GM12874 (cell line): ENCODE results near the gene LUC7L3.

Source experiments
- TF ChIP-seq, protein P1 (sequence below): IDR thresholded peaks from 2 replicates; pipeline ENCODE4 v1.5.1; 2011; ENCODE audit warnings: low read depth, mild to moderate bottlenecking, control low read depth, low read length, moderate library complexity; ENCODE audit not compliant: insufficient read depth

LUC7L3 gene

DNA sequence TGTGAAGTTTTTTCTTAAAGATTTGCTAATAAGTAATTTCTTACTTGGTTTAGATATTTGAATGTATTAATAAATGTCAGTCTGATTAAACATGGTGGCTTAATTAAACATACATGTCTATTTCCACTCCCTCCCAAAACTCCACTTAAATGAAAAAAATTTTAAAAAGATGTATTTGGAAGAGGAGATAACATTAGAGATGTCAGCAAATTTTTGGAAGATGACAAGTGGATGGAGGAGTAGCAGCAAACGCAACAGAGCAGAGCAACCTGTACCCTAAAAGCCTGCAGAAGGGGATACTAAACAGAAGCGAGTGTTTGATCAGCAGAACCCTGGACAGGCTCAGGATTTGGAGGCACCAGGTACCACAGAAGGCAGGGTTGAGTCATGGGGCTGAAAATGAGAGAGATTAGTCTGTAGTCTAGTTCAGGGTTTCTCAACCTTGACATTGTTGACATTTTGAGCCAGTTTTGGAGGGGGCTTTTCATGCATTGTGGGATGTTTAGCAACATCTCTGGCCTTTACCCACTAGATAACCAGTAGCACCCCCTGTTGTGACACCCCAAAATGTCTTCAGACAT lies 17.8 kb downstream of the LUC7L3 start:
- TF ChIP-seq, protein P1, sequence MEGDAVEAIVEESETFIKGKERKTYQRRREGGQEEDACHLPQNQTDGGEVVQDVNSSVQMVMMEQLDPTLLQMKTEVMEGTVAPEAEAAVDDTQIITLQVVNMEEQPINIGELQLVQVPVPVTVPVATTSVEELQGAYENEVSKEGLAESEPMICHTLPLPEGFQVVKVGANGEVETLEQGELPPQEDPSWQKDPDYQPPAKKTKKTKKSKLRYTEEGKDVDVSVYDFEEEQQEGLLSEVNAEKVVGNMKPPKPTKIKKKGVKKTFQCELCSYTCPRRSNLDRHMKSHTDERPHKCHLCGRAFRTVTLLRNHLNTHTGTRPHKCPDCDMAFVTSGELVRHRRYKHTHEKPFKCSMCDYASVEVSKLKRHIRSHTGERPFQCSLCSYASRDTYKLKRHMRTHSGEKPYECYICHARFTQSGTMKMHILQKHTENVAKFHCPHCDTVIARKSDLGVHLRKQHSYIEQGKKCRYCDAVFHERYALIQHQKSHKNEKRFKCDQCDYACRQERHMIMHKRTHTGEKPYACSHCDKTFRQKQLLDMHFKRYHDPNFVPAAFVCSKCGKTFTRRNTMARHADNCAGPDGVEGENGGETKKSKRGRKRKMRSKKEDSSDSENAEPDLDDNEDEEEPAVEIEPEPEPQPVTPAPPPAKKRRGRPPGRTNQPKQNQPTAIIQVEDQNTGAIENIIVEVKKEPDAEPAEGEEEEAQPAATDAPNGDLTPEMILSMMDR = no peak

DNA sequence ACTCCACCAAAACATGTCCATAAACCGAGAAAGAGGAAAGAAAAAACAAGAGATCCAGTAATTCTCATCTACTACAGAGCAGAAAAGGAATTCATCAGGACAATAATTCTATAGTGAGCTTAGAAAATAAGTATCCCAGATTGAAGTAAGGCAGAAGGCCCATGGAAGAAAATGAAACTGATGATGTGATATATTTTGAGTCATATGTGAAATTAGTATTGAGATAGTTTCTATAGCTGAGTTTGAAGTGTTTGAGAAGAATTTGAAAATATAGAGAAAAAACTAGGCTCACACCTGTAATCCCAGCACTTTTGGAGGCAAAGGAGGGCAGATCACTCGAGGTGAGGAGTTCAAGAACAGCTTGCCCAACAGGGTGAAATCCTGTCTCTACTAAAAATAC lies 19.7 kb downstream of the LUC7L3 start:
- TF ChIP-seq, protein P1 = no peak

DNA sequence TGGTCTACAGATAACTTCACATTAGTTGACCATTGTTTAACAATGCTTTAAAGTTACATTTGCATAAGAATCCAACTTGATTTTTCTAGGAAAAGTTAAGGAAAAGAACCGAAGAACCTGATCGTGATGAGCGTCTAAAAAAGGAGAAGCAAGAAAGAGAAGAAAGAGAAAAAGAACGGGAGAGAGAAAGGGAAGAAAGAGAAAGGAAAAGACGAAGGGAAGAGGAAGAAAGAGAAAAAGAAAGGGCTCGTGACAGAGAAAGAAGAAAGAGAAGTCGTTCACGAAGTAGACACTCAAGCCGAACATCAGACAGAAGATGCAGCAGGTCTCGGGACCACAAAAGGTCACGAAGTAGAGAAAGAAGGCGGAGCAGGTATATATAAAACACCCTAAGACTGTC lies 26.2 kb downstream of the LUC7L3 start:
- TF ChIP-seq, protein P1 = no peak

DNA sequence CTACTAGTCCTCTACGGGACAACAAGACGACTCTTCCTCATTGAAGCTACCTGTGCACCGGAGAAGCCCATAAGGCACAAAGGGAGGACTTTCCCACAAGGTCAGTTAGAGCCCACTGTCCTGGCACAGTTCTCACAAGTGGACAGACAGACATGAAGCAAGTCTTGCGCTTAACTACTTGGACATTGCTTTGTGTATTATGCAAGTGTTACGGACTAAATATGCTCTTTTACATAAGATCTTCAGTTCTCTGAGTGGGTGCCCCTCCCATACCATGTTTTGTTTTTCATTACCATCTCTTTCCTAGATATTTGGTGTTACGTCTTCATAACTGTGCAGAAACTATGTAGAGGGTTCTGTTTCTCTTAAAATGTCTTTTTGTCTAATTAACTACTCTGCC lies 29.8 kb downstream of the LUC7L3 start:
- TF ChIP-seq, protein P1 = no peak

DNA sequence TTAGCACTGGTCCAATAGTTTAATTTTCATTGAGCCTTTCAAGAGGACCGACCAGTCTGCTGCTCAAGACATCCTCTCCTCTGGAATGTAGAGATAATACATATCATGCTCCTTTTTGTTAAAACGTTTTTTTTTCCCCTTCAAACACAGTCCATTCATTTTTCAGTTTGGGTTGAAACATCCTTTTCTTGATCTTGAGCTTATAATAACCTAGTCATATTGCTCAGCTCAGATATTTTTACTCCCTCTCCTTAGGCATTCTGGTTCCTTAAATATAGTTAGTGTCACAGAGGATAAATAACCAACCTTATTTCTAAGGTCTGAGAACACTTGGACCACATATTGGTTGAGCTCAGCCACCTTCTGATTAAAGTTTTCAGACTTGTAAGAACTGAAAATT lies 35.1 kb downstream of the LUC7L3 start:
- TF ChIP-seq, protein P1 = no peak

DNA sequence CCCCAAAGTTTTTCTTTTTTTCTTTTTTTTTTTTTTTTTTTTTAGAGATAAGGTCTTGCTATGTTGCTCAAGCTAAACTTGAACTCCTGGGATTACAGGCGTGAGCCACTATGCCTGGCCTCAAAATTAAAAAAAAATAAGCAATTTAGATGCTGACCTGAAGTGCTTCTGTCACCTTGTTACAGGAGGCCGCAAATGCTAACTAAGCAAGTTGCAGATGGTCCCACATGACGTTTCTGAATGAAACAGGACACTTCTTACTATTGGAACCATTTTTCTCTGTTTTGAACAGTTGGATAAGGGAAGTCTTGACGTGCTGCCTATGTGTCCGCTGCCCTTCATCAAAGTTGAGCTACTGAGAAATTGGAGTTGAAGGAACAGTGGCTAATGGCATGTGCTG lies 39.1 kb downstream of the LUC7L3 start:
- TF ChIP-seq, protein P1 = no peak

DNA sequence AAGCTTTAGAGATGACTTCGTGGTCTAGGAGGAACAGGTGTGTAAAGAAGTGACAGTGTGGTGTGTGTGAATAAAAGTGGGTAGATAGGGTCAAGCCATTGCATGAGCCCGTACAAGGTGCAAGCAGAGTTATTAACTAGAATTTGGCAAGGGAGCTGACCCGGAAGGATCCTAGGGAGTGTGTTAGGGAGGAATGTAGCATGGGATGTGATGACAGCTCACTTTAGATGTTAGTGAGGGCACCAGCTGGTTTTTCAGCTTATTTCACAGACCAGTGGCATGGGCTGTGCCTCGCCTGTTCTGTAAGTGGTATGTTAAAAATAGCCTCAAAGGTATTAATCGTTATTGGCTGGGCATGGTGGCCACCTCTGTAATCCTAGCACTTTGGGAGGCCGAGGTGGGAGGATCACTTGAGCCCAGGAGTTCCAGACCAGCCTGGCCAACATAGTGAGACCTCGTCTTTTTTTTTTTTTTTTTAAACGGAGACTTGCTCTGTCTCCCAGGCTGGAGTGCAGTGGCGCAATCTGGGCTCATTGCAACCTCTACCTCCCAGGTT lies 39.7 kb downstream of the LUC7L3 start:
- TF ChIP-seq, protein P1 = no peak
